Measurements from ENCODE around the gene CNN2. TPM values are rescaled to one million over a fixed set of nuclear protein-coding genes. Genes with fewer than 3 reads are reported as not detected.

The CNN2 gene
- total RNA-seq, 6 experiments from 2014 or later, result 483 to 579 (median 507) TPM

- TF ChIP-seq, protein P1, sequence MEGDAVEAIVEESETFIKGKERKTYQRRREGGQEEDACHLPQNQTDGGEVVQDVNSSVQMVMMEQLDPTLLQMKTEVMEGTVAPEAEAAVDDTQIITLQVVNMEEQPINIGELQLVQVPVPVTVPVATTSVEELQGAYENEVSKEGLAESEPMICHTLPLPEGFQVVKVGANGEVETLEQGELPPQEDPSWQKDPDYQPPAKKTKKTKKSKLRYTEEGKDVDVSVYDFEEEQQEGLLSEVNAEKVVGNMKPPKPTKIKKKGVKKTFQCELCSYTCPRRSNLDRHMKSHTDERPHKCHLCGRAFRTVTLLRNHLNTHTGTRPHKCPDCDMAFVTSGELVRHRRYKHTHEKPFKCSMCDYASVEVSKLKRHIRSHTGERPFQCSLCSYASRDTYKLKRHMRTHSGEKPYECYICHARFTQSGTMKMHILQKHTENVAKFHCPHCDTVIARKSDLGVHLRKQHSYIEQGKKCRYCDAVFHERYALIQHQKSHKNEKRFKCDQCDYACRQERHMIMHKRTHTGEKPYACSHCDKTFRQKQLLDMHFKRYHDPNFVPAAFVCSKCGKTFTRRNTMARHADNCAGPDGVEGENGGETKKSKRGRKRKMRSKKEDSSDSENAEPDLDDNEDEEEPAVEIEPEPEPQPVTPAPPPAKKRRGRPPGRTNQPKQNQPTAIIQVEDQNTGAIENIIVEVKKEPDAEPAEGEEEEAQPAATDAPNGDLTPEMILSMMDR (IDR thresholded peaks at IDR 0.05), result no peak
- no peaks in the 10 kb centered on the region; the same call in none of the 2 replicates for H3K27me3 Mint-ChIP-seq (ENCODE audit: insufficient read depth)
- no peaks in the 10 kb centered on the region for H3K9me3 Mint-ChIP-seq
- no peak for DNase-seq
- no peaks in the 10 kb centered on the region for H3K36me3 Mint-ChIP-seq (ENCODE audit: low read depth)
- peaks cover 28% of the 10 kb centered on the region for H3K4me1 Mint-ChIP-seq (ENCODE audit: low read depth)
- H3K4me3 Mint-ChIP-seq, result no peak overlapping the region
- peak overlapping the region; percentile 21; the same call in 1 of the 2 replicates for H3K27ac Mint-ChIP-seq
These were observed 11.2 kb upstream of the CNN2 start for GRCh38 chr19:1015061-1015781.

GRCh38 chr19:1015782-1016646 is 10.4 kb upstream of the CNN2 start:
- H3K27ac Mint-ChIP-seq, result peak overlapping the region; percentile 97
- peaks cover under 1% of the 10 kb centered on the region; the same call in 1 of the 2 replicates for H3K9me3 Mint-ChIP-seq
- H3K27me3 Mint-ChIP-seq (ENCODE audit: insufficient read depth), result no peaks in the 10 kb centered on the region; the same call in none of the 2 replicates
- TF ChIP-seq, protein P1 (IDR thresholded peaks at IDR 0.05), result no peak
- peaks cover 28% of the 10 kb centered on the region for H3K4me1 Mint-ChIP-seq (ENCODE audit: low read depth)
- no peaks in the 10 kb centered on the region for H3K36me3 Mint-ChIP-seq (ENCODE audit: low read depth)
- DNase-seq, result no peak
- peak overlapping the region; percentile 84 for H3K4me3 Mint-ChIP-seq

DNA sequence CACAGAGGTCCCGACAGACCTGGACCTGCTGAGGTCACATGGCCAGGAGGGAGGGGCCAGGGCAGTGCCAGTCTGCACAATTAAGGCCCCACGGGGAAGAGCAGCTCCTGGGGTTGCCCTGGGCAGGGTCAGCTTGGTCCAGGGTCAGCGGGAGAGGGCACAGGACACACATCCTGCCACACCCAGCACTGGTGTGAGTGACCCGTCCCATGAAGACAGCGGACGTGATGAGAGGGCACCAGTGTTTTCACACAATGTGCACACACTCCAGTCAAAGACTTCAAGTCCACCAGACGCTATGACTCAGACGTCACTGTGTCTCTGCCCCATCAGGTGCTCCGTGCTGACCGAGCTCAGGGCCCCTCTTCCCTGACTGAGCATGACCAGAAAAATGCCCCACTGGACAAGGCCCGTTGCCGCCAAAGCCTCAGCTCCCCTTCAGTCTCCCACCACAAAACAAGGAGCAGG is 9.7 kb upstream of the CNN2 start:
- H3K4me1 Mint-ChIP-seq (ENCODE audit: low read depth), result peaks cover 31% of the 10 kb centered on the region
- peak; percentile 78 for DNase-seq
- H3K36me3 Mint-ChIP-seq (ENCODE audit: low read depth), result no peaks in the 10 kb centered on the region
- peak overlapping the region; percentile 97 for H3K27ac Mint-ChIP-seq
- no peaks in the 10 kb centered on the region; the same call in none of the 2 replicates for H3K27me3 Mint-ChIP-seq (ENCODE audit: insufficient read depth)
- H3K9me3 Mint-ChIP-seq, result peaks cover 4% of the 10 kb centered on the region; the same call in 1 of the 2 replicates
- TF ChIP-seq, protein P1 (IDR thresholded peaks at IDR 0.05), result no peak
- peak overlapping the region; percentile 84 for H3K4me3 Mint-ChIP-seq

DNA sequence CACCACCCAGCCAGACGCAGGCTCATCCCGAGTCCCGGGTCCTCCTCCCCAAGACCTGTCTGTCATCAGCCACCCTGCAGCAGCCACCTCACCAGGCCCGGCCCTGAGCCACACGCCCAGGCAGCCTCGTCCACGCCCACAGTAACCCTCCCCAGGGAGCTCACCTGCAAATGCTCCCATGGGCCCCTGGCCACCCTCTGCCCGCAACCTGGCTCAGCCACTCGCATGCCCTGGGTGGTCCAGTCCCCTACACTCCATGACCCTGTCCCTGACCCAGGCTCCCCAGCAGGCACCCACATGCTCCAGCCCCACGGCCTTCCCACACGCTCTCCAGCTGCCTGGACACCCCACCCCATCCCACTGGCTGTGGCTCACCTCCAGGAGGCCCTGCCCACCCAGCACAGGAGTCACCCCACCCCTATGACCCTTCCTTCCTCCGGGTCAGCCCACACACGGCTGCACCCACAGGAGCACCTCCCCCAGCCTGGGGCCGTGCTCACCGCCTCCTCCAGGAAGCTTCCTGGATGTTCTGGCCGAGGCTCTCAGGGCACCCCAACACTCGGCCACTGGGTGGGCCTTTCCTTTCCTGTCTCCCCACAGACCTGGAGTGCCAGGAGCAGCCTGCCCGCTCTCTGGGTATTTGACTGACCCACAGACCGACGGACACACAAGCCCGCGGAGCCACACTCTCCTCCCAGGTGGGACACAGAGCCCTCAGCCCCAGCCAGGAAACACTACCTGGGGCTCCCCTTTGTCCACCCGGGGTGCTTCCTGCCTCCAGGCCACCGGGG is 9.1 kb upstream of the CNN2 start:
- TF ChIP-seq, protein P1 (IDR thresholded peaks at IDR 0.05), result no peak

DNA sequence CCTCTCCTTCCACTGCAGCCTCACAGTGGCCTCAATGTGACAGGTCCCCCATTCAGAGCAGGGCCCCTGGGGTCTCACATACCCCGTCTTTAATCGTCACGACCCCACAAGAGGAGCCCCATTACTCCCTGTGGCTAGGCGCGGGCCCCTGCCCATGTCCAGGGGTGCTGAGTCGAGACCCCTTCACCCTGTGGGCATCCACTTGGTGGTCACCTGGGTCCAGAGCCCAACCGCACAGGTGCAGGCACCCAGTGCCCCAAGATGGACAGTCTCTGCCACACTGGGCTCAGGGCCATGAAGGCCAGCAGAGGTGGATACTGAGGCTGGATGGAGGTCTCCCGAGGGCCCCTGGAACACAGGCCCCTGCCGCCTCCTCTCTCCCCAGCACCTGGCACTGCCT is 8.5 kb upstream of the CNN2 start:
- H3K4me1 Mint-ChIP-seq (ENCODE audit: low read depth), result peaks cover 31% of the 10 kb centered on the region
- no peaks in the 10 kb centered on the region; the same call in none of the 2 replicates for H3K27me3 Mint-ChIP-seq (ENCODE audit: insufficient read depth)
- no peak for DNase-seq
- peaks cover 4% of the 10 kb centered on the region; the same call in 1 of the 2 replicates for H3K9me3 Mint-ChIP-seq
- H3K27ac Mint-ChIP-seq, result peak overlapping the region; percentile 97; the same call in 1 of the 2 replicates
- TF ChIP-seq, protein P1 (IDR thresholded peaks at IDR 0.05), result no peak
- no peaks in the 10 kb centered on the region for H3K36me3 Mint-ChIP-seq (ENCODE audit: low read depth)
- H3K4me3 Mint-ChIP-seq, result peak overlapping the region; percentile 84

More for the DNA sequence above, 9.1 kb upstream of the CNN2 start:
- Mint-ChIP-seq H3K27me3 (ENCODE audit: insufficient read depth) (no peaks in the 10 kb centered on the region; the same call in none of the 2 replicates), H3K4me1 (ENCODE audit: low read depth) (peaks cover 31% of the 10 kb centered on the region), H3K36me3 (ENCODE audit: low read depth) (no peaks in the 10 kb centered on the region), H3K9me3 (peaks cover 4% of the 10 kb centered on the region; the same call in 1 of the 2 replicates), H3K27ac (peak overlapping the region; percentile 97), H3K4me3 (peak overlapping the region; percentile 84)
- DNase-seq, result no peak
